GM19467 (cell line): ENCODE measurements around the gene SH3YL1.

Experiments used
- ATAC-seq: cut with Tn5 transposase; IDR thresholded peaks from one replicate; pipeline ENCODE4 v1.9.1; 2021; ENCODE audit warnings: mild to moderate bottlenecking, moderate library complexity; ENCODE audit not compliant: unreplicated experiment

Gene SH3YL1

GRCh38 chr2:259789-260331, 4.0 kb downstream of the SH3YL1 start:
- ATAC-seq, result no peak

GRCh38 chr2:258933-259332, 4.9 kb downstream of the SH3YL1 start:
- ATAC-seq, result no peak

GRCh38 chr2:257842-258241, 6.0 kb downstream of the SH3YL1 start:
- no peak for ATAC-seq

- no peak for ATAC-seq
Measured at GRCh38 chr2:257429-257828, 6.4 kb downstream of the SH3YL1 start.

GRCh38 chr2:256094-256493, 7.7 kb downstream of the SH3YL1 start:
- ATAC-seq, result no peak

- ATAC-seq, result no peak
Measured at GRCh38 chr2:255195-255594, 8.6 kb downstream of the SH3YL1 start.

GRCh38 chr2:254241-254640, 9.6 kb downstream of the SH3YL1 start:
- ATAC-seq, result no peak

- ATAC-seq, result no peak
Measured at GRCh38 chr2:253202-253638, 10.6 kb downstream of the SH3YL1 start.

- no peak for ATAC-seq
Measured at GRCh38 chr2:252001-252602, 11.7 kb downstream of the SH3YL1 start.

GRCh38 chr2:249538-250042, 14.2 kb downstream of the SH3YL1 start:
- ATAC-seq, result no peak

GRCh38 chr2:248724-249123, 15.1 kb downstream of the SH3YL1 start:
- no peak for ATAC-seq

GRCh38 chr2:246489-247144, 17.2 kb downstream of the SH3YL1 start:
- no peak for ATAC-seq

GRCh38 chr2:244547-244946, 19.3 kb downstream of the SH3YL1 start:
- ATAC-seq, result no peak

- ATAC-seq, result no peak
Measured at GRCh38 chr2:238869-239268, 25.0 kb downstream of the SH3YL1 start.

- no peak for ATAC-seq
Measured at GRCh38 chr2:238431-238830, 25.4 kb downstream of the SH3YL1 start.

GRCh38 chr2:237878-238277, 26.0 kb downstream of the SH3YL1 start:
- no peak for ATAC-seq

- no peak for ATAC-seq
Measured at GRCh38 chr2:236993-237539, 26.8 kb downstream of the SH3YL1 start.

GRCh38 chr2:234421-234820, 29.4 kb downstream of the SH3YL1 start:
- no peak for ATAC-seq

GRCh38 chr2:233030-233429, 30.8 kb downstream of the SH3YL1 start:
- no peak for ATAC-seq

- ATAC-seq, result no peak
Measured at GRCh38 chr2:231521-232185, 32.2 kb downstream of the SH3YL1 start.

GRCh38 chr2:228518-229278, 35.1 kb downstream of the SH3YL1 start:
- ATAC-seq, result no peak
